ENCODE measurements around the gene MBNL2.

The MBNL2 gene

DNA sequence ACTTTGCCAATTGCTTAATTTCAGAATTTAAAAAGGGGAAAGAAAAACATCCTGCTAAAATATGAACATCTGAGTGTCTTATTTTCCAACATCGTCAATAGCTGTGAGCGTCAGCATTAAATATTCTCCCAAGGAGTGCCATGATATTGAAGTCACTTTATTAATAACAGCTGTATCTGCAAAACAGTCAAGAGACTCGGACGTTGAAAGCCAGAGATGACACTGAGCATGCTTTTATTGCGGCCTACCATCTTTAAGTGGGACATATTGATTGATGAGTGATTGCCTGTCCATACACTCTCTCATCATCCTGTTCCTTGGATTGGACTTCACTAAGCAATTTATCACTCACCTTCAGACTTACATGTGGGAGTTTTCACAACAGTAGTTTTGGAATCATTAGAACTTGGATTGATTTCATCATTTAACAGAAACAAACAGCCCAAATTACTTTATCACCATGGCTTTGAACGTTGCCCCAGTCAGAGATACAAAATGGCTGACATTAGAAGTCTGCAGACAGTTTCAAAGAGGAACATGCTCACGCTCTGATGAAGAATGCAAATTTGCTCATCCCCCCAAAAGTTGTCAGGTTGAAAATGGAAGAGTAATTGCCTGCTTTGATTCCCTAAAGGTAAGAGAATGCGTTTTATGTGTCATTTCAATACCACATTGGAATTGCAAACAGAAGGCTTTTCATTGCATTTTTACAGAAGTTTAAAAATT lies 53.8 kb downstream of the MBNL2 start:
- no peak for DNase-seq

DNA sequence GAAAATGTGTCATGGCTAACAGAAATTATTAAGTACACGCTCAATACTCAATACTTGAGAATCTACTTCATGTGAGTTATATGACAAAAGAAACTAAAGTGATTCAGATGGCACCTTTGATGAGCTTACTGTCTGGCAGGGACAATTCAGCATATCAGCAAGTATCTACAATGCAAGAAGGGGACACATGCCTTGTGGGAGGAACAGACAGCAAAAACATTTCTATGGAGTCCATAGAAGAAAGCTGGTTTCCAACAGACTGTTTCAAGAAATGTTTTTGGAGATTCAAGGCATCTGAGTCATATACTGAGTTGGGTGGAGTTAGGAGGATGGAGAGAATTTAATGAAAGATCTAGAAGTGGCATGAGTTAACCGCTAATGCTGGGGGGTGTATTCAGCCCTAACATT lies 54.7 kb downstream of the MBNL2 start:
- DNase-seq: no peak

DNA sequence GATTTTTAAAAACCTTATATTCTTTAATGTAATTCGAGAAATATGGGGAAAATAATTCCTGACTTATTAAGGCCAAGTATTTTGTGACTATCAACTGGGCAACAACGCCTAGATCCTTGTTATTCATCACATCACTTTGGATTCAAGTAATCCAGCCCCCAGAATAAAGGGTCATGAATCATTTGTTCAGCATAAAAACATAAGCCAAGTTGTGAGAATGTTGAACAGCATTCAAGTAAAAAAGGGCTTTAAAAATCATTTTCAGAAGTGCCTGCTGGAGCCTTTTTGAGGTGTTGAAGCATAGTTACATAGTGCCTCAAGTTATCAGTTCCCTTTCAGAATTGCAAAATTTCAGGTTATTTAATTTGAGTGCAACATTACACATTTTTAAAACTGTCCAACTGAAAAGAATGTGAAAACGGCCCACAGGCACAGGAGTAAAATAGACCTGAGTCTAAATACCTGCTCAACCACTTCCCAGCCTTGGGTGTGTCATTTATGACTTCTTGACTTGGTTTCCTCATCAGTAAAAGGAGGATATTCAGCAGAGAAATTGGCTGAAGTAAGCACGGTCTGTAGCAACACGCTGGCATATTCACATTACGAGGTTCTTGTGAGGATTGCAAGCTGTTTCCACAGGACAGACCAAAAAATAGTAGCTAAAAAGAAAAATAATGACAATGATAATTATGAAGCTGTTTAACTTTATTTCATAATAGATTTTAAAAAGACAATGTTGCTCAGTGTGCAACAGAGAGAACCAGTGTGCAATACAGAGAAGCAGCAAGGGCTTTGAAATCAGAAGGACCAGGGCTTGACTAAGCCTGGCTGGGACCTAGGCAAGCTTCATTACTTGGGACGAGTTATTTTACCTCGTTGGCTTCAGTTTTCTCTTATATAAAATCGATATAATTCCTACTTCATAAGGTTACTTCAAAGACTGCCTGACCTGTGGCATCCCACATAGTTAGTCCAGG lies 56.6 kb downstream of the MBNL2 start:
- DNase-seq: no peak

DNA sequence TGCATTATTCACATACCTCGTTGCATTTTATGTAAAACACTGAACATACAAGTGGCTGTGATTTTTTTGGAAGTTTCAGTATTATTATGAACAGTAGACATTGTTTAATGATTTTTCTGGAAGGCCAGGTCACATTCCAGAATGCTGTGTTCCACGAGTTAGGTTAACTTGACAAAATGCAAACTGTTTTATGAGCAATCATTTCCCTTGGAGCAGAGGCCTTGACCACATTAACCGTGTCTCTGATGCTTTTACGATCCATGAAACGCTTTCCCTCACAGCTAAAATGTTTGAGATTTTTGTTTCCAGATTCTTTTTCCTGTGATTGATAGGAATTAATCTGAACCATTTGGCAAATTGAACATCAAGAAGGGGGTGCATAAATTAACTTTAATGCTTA lies 57.8 kb downstream of the MBNL2 start:
- no peak for DNase-seq

- no peak for DNase-seq
These were observed 58.3 kb downstream of the MBNL2 start for GRCh38 chr13:97280478-97280877.

DNA sequence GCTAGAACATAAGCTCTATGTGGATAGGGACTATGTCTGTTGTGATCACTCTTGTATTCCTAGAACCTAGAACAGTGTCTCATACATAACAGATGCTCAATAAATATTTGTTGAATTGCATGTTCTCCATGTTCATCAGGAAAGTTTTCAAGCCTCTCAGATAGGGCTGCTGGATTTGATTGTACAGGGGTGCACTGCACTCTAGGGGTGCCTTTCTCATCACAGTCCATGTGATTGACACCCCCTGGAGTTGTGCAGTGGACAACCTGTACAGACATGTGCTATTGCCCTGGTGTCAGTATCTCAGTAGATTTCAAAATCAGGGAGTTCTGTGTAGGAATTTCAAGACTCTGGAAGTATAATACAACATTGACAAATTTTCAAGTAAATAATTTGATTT lies 58.9 kb downstream of the MBNL2 start:
- no peak for DNase-seq

GRCh38 chr13:97282705-97283104 lies 60.6 kb downstream of the MBNL2 start:
- no peak for DNase-seq

- DNase-seq: no peak
These were observed 61.8 kb downstream of the MBNL2 start for GRCh38 chr13:97283888-97284287.

DNA sequence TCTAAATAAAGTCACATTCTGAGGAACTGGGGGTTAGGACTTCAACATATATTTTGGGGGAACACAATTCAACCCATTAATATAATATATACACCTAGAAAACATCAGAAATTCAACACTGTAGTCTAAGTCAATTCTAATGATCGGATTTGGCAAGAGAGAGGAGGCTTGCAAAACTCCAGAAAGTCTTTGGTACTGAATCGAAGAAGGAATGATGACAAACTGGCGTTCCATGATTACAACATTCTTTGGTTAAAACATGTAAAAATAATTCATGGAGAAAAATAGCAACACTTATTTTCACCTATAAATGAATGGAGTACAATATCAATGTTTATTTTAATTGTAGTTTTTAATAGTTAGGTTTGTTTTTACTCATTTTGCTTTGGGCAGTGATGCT lies 62.4 kb downstream of the MBNL2 start:
- DNase-seq: no peak

DNA sequence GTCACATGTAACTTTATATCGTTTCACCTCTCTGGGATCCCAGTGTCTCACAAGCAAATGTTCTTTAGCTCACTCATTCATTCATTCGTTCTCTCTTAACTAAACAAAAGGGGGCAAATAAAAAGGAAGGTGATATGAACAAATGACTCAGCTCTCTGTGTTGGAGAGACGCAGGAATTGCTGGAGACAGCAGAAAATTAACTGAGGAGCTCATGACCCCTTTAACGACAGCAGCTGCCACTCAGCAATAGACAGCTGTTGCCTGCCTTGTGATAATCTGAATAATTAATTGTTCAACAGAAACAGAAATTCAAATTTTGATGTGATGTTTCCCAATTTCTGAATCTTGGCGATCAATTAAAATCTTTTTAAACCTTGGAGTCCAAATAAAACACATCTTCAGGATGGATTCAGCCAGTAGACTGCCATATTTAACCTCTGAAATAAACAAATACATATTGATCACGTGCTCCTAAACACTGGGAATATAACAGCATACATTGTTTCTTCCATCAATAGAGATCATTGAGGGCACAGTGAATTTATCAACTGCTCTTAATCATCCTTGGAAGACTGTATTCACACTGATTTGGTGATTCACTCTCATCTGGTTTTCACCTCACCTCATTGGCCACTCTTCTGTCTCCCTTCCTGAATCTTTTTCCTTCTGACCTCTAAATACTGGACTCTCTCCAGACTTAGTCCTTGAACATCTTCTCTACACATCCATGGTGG lies 63.3 kb downstream of the MBNL2 start:
- no peak for DNase-seq

DNA sequence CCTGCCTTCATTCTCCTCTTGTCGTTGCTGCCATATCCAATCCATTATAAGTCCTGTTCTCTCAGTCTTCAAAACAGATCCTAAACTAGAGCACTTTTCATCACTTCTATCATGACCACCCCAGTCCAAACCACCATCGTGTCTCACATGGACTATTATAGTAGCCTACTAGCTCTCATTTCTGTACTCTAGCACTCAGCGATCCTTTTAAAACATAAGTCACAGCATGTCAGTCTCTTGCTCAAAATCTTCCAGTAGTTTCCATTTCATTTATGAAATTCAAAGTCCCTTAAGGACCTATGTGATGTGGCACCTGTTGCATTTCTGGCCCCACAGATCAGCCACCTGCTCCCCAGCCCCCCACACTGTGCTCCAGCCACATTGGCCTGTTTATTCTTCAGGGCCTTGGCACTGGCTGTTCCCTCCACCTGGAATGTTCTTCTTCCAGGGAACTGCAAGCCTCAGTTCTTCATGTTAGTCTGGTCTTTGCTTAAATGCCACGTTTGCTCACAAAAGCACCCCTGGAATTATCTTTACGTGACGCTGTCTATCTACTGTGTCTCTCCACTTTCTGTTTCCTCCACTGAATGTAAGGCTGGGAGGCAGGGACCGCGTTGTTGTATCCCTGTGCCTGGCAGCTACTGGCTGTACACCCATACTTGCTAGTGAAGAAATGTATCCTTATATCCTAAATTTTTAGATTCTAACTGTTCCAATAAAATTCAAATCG lies 64.3 kb downstream of the MBNL2 start:
- no peak for DNase-seq

DNA sequence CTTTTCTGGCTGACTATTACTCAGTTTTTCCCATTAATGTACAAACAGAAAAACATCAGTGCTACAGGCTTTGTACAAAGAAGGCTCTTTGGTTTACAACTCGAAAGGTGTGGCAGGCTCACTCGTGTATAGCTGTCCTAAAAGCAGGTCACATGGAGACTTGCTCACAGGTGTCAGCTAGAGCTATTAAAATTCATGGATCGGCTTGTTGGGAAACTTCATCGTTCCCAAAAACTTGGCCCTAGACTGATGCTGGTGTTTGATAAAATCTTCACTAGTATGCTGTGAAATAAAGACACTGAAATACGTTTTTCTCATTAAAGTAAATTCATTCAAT lies 64.9 kb downstream of the MBNL2 start:
- no peak for DNase-seq

DNA sequence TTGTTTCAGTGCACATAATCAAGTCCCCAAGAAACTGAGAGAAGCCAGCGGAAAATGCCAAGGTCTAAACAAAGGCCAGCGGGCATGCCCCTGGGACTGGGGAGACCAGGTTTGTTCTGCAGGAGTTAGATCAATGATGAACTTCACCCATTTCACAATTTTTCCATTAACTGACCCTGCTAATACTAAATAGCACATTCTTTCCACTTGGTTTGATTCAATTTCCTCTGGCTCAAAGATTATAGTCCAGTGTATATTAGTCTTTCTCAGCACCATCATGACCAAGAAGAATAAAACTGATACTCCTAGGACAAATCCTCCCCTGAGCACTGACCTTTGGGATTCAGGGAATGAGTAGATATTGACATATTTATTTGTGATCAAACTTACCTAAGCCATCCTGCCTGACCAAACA lies 66.4 kb downstream of the MBNL2 start:
- no peak for DNase-seq

- DNase-seq: no peak
These were observed 67.6 kb downstream of the MBNL2 start for GRCh38 chr13:97289514-97290298.

DNA sequence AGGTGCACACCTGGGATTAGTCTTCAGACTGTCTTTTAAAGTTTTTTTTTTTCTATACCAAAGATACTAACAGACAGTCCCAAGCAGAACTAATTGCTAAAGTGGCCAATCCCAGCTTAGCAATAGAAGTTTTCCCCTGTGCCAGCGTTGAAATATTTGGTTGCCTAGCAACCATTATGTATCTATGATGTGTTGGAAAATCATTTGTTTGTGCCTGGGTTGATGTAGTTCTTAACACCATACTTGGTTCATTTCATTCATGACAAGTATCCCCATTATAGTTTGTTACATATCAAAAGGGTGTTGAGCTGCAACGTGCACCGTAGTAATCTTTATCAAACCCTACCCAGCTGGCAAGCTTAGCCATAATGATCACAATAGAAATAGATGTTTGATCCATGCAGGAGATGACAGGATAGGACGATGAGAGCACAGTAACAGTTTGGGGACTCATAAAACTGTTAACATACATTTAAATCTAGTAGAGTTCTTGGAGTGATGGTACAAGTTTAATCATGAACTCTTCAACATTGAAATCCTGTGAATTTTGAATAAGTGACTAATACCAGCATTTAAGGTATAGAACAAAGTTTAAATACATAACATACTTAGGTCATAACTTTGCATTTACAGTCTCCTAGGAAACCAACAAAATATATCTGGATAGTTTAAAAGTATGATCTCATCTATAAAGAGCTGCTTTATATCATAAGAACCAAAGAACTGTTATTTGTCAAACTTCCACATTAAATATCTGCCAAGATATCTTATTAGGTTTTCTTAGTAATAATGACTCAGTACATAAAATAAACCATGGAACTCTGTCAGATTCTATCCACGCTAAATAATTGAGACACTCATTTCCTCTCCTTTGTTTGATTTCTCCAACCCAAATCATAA lies 73.4 kb downstream of the MBNL2 start:
- no peak for DNase-seq

- DNase-seq: no peak
These were observed 74.6 kb downstream of the MBNL2 start for GRCh38 chr13:97296740-97297139.

DNA sequence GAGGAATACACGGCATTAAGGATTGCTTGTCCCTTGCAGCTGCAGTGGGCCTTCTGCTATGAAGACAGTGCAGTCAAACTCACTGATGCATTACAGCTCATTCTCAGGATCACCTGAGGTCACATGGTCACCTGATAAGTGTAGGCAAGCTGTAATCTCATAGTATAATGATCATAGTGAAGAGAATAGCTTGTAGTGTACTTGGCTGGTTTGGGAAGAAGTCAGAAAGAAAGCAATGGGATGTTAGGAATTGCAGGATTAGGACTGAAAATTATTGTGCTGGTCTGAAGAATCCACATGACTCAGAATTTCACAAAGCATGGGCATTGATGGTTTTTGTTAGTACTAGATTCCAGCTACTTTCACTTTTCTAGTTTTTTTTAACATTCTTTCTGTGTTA lies 76.7 kb downstream of the MBNL2 start:
- no peak for DNase-seq

DNA sequence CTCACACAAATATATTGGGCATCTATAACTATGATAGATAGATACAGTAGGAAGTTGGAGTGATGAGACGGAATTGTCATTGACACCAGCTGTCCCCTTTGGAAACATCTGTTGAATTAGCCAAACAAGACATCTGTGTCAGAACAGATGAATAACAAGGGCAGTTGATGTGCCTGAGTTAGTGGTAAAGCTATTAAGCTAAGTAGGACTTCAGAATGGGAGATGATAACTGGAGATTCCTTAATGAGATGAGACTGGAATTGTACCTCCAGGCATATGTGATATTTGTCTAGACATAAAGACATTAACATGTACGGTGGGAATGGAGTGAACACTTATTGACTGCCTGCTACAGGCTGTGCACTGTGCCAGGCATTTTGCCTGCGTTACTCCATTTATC lies 78.7 kb downstream of the MBNL2 start:
- DNase-seq: no peak

DNA sequence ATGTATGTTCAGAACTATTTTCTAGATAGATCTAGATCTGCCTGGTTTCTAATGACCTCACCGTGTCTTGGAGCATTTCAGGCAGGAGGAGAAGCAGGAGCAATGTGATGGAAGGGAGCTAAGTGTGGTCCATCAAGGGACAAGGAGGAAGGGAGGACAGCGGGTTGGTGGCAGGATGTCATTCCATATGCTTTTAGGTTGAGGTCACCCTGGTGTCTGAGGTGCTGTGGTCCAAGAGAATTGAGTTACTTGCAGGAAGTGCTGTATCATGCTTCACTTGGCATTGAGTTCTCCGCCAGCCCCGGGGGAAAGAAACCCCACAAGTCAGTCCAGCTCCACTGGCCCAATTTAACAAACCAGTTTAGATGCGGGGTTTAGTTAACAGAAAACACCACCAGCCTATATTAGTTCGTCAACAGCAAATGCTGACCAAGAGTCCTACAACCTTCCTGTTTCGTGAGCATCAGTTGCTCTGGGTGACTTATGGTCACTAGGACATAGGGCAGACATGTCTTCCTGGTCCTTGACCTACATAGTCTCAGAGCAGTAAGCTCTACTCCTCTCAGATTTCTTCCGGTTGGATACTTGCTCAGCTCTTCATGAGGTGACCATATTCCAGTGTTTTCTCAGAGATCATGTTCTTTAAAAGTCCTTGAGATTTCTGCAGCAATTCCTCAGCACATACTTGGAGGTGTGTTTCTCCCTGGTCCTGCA lies 79.4 kb downstream of the MBNL2 start:
- DNase-seq: no peak

DNA sequence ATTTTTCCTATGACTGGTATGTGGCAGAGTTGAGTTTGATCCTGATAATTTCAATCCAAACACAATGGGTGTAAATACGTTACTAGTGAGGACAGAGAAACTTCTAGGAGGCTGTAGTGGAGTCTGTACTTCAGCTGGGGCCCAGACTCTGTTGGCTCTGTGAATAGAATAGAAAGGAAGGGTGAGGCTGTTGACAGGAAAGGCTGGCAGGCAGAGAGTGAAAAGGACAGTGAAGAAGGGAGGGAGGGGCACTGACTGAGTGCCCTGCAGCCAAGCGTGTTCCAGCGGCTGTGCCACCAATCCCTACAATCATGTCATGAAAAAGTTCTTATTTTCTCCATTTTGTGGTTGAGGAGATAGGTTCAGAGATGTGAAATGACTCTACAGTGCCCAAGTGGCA lies 80.5 kb downstream of the MBNL2 start:
- DNase-seq: no peak
